ENCODE measurements around the gene AFF2.
"Not testable (repeated sequence)": the region's sequence is repeated elsewhere in the genome, so short reads cannot be mapped to it uniquely, and the experiment has no call there.

Gene AFF2

DNA sequence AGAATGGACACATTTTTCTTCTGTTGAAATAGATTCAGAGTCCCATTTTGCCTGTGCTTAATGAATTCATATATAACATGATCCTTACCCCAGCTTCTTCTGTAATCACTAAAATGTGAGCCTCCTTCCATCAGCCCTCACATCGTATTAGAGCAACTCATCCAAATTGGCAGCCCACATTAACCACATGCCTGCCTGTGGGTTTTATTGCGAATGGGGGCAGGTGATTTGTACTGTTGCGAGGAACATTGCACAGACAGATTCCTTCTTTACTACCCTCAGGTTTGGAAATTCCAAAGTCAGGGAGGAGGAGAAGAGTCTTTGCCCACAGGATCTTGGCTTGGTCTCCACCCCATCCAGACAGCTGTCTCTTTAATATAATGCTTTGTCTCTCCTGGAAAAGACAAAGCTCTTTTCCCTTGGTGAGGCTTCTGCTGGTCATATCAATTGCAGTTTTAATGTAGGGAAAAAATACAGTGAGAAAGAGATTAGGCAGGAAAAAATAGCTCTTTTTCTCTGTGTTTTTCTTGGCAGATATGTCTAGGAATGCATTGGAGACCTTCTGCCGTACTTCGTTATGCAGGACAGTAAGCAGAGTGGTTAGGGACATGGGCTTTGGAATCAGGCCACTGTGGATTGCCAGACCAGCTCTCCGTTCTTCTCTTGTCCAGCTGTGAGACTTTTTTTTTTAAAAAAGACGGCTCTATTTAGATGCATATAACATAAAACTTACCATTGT, 371.2 kb downstream of the AFF2 start:
- no peak for DNase-seq

- no peak for DNase-seq
Measured at GRCh38 chrX:148872161-148872535, 371.7 kb downstream of the AFF2 start.

DNA sequence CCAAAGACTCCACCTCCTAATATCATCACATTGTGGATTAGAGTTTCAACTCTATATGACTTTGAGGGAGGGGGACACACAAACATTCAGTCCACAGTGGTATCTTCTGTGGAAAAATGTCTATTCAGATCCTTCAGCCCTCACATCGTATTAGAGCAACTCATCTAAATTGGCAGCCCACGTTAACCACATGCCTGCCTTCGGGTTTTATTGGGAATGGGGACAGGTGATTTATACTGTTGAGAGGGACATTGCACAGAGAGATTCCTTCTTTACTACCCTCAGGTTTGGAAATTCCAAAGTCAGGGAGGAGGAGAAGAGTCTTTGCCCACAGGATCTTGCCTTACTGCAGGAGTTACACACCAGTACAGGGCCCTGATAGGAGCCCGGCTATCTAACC, 372.5 kb downstream of the AFF2 start:
- no peak for DNase-seq

- DNase-seq = no peak
Measured at GRCh38 chrX:148874636-148875246, 374.3 kb downstream of the AFF2 start.

DNA sequence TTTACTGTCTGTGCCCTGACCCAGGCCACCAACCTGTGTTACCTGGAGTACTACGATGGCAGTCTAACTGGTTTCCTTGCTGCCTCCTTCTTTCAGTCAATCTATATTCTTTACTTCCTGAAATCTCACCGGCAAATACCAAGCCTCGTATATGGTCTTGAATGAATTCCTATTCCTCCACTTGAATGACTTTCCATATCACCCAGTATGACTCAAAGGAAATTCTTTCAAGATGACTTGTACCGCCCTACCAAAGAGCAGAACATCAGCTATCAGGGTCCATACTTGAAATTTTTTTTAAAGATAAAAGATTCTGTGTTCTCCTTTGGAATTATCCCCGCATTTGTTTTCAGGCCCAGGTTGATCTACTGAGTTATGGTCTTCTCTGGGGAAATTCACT, 378.0 kb downstream of the AFF2 start:
- no peak for DNase-seq

- no peak for DNase-seq
Measured at GRCh38 chrX:148885203-148885602, 384.8 kb downstream of the AFF2 start.

DNA sequence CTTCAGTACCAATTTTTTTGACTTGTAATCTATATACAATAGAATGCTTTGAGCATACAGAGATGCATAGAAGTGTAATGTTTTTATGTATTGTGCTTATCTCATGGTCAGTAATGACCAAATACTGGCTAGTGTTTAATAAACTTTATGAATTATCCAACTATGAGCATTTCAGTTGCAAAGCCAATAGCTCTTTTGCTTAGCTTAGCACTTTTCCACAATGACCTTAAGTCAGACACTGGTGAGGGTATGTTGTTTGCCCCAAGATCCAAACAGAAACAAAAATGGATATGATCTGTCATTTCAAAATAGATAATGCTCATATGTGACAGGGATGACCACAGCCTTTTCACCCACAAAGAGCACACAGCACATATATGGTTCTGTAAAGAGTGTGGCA, 393.0 kb downstream of the AFF2 start:
- DNase-seq = no peak

DNA sequence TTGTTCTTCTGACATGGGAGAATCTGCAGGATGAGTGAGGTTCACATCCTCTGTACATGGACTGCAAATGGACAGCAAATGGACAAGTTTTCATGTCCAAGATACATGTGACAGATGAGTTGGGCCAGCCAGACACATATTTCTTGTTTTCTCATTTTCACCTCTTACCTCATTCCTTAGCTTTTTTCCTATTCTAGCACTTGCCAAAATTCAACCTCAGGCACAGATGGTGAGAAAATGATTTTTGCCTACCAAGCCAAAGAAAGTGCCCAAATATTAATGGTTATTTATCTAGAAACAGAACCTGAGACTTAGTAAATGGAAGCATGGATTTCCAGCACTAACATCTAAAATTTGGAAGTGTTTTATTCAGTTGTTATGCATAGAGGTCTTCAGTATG, 402.2 kb downstream of the AFF2 start:
- no peak for DNase-seq

- no peak for DNase-seq
Measured at GRCh38 chrX:148903176-148903575, 402.8 kb downstream of the AFF2 start.

DNA sequence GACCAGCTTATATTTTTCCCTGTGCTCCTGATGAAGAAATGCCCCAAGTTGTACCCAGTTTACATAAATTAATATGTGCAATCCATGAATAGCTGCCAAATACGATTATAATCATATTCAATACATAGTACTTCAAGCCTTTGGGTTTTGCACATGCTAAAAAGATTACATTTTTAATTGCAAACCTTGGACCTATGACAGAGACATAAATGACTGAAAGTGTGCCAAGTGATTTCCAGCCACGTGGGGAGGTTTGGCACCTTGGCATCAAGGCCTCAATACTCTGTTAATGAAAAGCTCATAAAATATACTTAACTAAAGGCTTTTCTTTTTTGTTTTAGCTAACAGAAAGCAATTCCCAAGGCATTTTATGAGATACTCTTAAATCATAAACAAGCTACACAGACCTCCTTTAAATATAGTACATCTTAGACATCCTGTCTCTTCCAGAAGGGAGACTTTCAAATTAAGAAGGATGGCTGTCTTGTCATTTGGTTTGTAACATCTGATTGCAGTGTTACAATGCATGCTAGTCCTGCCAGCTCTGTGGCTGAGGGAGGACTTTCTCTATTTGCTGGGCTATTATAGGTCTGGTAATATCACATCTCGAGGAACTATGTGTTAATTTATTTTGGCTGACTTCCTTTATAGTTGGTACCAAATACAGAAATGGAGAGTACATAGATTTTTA, 404.1 kb downstream of the AFF2 start:
- no peak for DNase-seq

DNA sequence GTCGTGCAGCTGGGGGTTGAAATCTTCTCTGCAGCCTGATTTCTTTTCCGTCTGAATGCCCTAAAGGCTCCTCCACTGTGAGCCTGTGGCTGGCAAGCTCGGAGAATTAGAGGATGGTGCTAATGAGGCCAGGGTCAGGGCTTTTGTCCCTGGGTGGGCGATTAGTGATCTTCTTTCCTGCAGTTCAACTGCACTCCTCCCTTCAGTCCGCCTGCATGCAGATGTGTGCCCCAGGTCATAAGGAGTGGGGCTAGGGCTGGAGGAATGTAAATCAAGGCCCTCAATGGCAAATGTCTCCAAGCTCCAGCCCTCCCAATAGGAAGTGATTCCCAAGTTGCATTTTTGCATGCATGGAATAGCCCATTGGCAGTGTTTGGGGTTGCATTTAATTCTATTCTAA, 405.0 kb downstream of the AFF2 start:
- no peak for DNase-seq

GRCh38 chrX:148906628-148907027, 406.2 kb downstream of the AFF2 start:
- DNase-seq = not testable (repeated sequence)

DNA sequence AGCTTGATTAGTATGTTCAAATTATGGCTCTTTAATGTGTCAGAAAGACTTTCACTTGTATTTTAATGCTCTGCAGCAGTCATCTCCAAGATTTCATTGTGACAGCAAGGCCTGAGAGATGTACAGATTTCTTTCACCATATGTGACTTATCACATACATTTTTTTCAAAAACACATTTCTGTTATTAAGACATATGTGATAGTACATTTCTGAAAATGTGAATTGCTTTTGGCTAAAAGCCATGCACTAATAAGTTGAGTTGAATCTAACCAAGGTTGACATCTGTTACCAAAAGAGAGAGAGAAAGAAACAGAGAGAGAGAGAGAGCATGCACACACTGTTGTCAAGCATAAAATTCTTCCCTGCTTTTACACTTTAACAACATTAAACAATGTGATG, 409.3 kb downstream of the AFF2 start:
- no peak for DNase-seq

DNA sequence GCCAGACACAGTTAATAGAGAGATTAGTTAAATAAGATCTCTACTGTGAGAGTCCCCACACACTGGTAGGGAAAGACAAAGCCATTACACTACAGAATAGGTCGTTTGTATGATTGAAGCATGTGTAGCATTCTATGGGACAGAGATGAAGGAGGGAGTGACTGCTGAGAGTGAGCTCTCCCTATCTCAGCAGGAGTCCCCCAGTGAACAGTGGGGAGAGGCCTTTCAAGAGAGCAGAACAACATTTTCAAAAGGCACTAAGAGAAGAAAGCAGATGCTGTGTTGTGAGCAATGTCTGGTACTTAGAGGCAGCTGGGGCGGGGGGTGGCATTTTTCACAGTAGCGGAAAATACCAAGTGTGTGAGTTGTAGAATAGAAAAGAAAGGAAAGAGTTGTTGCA, 413.6 kb downstream of the AFF2 start:
- no peak for DNase-seq

DNA sequence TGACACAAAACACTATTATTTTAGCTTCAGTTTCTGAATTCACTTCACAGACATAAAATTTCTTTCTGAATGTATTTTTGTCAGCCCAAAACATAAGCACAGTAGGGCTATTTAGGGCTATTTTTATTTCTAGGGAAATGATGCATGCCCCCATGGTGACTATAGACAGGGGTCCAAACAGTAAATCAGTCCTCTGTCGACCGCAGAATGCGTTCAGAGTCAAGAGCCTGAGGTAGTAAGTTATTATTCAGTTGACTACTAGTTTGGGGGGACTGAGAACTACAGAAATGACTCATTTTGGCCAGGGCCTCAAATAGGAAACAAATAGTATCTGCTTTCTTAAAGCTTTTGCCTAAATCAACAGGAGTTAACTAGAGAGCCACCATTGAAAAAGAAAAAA, 414.4 kb downstream of the AFF2 start:
- DNase-seq = no peak

GRCh38 chrX:148915474-148915873, 415.1 kb downstream of the AFF2 start:
- DNase-seq = no peak

DNA sequence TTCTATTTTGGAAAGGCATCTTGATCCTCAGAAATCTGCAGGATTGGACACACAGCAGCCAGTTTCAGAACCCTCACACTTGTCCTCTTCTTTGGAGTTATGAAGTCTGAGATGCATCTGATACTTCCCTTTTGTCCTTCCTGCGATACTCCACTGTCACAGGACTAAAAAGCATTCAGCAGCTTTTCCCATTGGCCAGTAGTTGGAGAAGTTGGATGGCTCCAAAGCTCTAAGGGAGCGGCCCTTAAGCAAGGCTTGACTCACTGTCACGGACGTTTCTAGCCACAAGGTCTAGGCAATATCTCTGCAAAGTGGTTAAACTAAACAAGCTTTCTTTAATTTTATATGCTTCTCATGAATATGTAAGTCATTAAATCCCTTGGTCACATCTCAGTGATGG, 417.0 kb downstream of the AFF2 start:
- no peak for DNase-seq

DNA sequence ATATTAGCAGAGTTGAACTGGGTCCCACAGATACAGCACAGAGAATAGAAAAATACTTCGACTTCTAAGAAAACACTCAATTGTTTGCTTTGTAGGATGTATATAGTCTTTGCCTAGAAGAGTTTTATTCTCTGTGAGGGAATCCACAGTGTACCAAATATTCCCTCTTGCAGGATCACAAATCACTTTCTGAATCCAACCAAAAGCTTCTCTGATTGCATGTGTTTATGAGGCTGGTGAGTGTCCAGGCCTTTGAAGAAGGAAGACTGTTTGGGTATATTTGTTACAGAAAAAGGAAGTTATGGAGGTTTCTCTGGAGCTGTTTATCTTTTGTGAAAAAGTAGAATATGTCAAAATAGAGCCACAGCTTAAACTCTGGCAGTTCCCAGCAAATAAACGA, 423.2 kb downstream of the AFF2 start:
- no peak for DNase-seq

- DNase-seq = no peak
Measured at GRCh38 chrX:148926371-148926770, 426.0 kb downstream of the AFF2 start.

- no peak for DNase-seq
Measured at GRCh38 chrX:148928811-148929210, 428.4 kb downstream of the AFF2 start.

DNA sequence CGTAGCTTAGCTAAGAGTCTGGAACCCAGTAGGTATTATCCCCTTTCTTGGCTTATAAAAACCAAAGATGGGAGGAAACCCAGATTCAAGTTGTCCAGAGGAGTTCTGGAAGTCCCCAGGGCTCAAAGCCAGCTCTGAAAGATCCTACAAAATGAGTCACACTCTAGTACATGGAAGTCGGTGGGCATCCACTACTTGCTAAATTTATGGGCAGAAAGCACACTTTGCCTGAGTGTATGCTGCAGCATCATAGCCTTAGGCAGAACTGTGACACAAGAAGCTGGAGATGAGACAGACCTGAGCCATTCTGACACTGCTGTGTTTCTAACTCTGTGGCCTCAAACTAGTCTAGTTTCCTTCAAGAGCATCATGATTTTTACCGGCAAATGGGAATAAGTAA, 429.3 kb downstream of the AFF2 start:
- DNase-seq = no peak

DNA sequence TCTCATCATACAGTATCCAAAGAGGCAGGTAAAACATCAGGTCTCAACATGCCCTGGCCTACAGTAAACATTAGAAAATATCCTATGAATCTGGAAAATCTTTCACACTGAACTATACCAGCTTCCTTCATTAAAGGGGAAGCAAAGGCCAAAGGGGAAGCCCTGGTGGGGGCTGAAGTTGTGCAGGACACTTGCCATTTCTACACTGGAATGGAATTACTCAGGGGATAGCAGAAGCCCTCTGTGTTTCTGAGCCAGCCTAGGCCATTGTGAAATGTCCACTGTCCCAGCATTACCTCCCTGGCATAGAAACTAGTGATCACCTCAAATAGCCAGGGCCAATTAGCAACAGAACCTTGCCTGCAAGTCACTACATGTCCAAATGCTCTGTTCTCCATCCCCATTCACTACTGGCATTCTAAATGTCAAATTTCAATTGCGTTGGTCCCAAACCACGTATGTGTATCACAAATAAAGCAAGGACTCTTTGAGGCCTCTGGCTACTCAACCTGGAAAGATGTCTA, 429.9 kb downstream of the AFF2 start:
- DNase-seq = no peak

DNA sequence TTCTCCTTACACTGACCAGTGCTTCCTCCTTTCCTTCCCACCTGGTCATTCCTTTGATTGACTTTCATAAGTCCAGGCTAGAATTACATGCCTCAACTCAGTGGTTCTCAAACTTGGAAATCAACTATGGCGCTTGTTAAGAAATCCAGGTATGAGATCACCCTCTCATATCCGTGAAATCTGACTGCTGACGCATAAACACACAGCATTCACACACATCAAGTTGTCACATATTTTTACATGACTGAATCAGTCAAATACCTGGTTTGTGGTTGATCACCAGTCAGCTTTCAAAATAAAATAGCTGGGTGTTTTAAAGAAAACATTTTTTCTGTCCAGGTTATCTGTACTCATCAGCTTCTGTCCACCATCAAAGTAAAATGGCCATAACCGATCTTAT, 433.5 kb downstream of the AFF2 start:
- no peak for DNase-seq

DNA sequence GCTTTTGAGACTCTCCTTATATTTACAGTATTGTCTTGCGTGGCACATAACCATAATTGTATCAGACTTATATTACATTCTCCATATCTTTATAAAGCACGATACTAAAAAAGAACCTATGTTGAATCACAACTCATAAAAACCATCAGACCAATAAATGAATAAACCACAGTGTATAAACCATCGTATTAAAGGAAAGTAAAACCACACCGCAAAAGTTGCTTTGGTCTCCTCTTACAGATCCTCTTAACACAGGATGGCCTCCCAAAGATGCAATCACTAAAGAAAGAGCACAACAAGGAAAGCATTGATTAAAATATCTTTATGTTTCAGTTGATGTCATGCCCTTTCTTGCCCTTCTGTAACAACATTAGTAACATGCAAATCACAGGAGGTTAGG, 437.9 kb downstream of the AFF2 start:
- DNase-seq = no peak
